B cell (primary cell): ENCODE data around the gene MGAT4C. TPM values are rescaled to one million over a fixed set of nuclear protein-coding genes. Genes with fewer than 3 reads are reported as not detected.

Experiments
- ATAC-seq: fragments of 200-7000 bp; cut with Tn5 transposase; one replicate; pipeline ENCODE4 v1.10.0; 2021; ENCODE audit warnings: low read depth, mild to moderate bottlenecking, moderate number of reproducible peaks, moderate library complexity
- CTCF ChIA-PET: fragments of 350-600 bp; sonication (Branson Sonifier 250); formaldehyde crosslinking; loops from one replicate; lab custom pipeline; 2021; ENCODE audit warnings: antibody characterized with exemption, inconsistent platforms; lab: Charles Lee
- POLR2A ChIA-PET: fragments of 350-600 bp; sonication (Branson Sonifier 250); formaldehyde crosslinking; loops from one replicate; lab custom pipeline; 2021; ENCODE audit warnings: antibody characterized with exemption; lab: Charles Lee
- DNase-seq: peaks from one replicate; pipeline ENCODE4 v3.0.0; 2013
- H2AFZ ChIP-seq: 2 replicates; pipeline ENCODE4 v1.6.1; 2012; ENCODE audit warnings: mild to moderate bottlenecking, low read depth, low read length; ENCODE audit not compliant: insufficient read depth, poor library complexity, severe bottlenecking
- H3K27ac ChIP-seq, 2 donors: 1 replicate in 1 of 2; 2 replicates in 1 of 2; pipeline ENCODE4 v1.5.1; 2012 to 2013; ENCODE audit warnings: low read length in 2 of 2, mild to moderate bottlenecking in 2 of 2, moderate library complexity in 1 of 2
- H3K27me3 ChIP-seq, 4 experiments: fragments of 200-600 bp in 1 of 4; sonication (generic) in 1 of 4; replicated peaks in 1 of 4; 1 replicate in 2 of 4; 2 replicates in 2 of 4; pipeline versions ENCODE4 v1.6.1 to v1.7.0; 2013 to 2016; ENCODE audit warnings: low read length in 3 of 4, mild to moderate bottlenecking in 2 of 4, mixed read lengths in 1 of 4, moderate library complexity in 1 of 4; ENCODE audit not compliant: insufficient read depth in 4 of 4, control insufficient read depth in 3 of 4; ENCODE audit errors: control extremely low read depth in 1 of 4
- H3K36me3 ChIP-seq, 2 experiments: replicated peaks in 1 of 2; 1 replicate in 1 of 2; 2 replicates in 1 of 2; pipeline versions ENCODE4 v1.6.1 to v1.7.1; 2013; ENCODE audit warnings: low read length in 1 of 2; ENCODE audit not compliant: insufficient read depth in 2 of 2, control insufficient read depth in 1 of 2; ENCODE audit errors: control extremely low read depth in 1 of 2, extremely low read depth in 1 of 2
- H3K4me1 ChIP-seq, 2 donors: fragments of 200-600 bp in 1 of 2; sonication (generic) in 1 of 2; 1 replicate in 1 of 2; 2 replicates in 1 of 2; pipeline versions ENCODE4 v1.5.1 to v1.6.1; 2013 to 2017; ENCODE audit warnings: low read length in 2 of 2; ENCODE audit not compliant: control insufficient read depth in 2 of 2, insufficient read depth in 2 of 2
- H3K4me2 ChIP-seq: replicated peaks from 2 replicates; pipeline ENCODE3; 2012; ENCODE audit warnings: mild to moderate bottlenecking, low read depth, low read length; ENCODE audit not compliant: poor library complexity, severe bottlenecking
- H3K4me3 ChIP-seq, 5 experiments: fragments of 200-600 bp in 1 of 5; sonication (generic) in 1 of 5; 1 replicate in 3 of 5; 2 replicates in 2 of 5; pipeline versions ENCODE4 v1.5.1 to v1.7.0; 2011 to 2016; ENCODE audit warnings: low read length in 4 of 5, mild to moderate bottlenecking in 4 of 5, low read depth in 2 of 5, control low read depth in 1 of 5, moderate library complexity in 1 of 5; ENCODE audit not compliant: insufficient read depth in 1 of 5; ENCODE audit errors: control extremely low read depth in 1 of 5, extremely low read depth in 1 of 5
- H3K79me2 ChIP-seq: fragments of 200-600 bp; sonication (generic); one replicate; pipeline ENCODE4 v1.6.0; 2016; ENCODE audit warnings: low read length; ENCODE audit not compliant: control insufficient read depth, insufficient read depth
- H3K9ac ChIP-seq: fragments of 200-600 bp; sonication (generic); 2 replicates; pipeline ENCODE4 v1.6.1; 2017; ENCODE audit warnings: mild to moderate bottlenecking, low read length, moderate library complexity
- H3K9me3 ChIP-seq, 3 donors: one replicate each; pipeline versions ENCODE4 v1.6.1 to v1.7.1; 2013; ENCODE audit warnings: low read length in 2 of 3; ENCODE audit not compliant: control insufficient read depth in 2 of 3, insufficient read depth in 1 of 3; ENCODE audit errors: control extremely low read depth in 1 of 3
- H4K20me1 ChIP-seq: 2 replicates; pipeline ENCODE4 v1.6.0; 2012; ENCODE audit warnings: mild to moderate bottlenecking, low read length; ENCODE audit not compliant: insufficient read depth, control insufficient read depth, poor library complexity, severe bottlenecking
- H3K27ac Mint-ChIP-seq: one replicate; pipeline ENCODE4 v1.8.0; 2021; ENCODE audit warnings: mixed read lengths
- H3K27me3 Mint-ChIP-seq: one replicate; pipeline ENCODE4 v1.8.0; 2021; ENCODE audit warnings: mixed read lengths
- H3K4me1 Mint-ChIP-seq: one replicate; pipeline ENCODE4 v1.8.0; 2021; ENCODE audit warnings: mixed read lengths
- H3K4me3 Mint-ChIP-seq: one replicate; pipeline ENCODE4 v1.8.0; 2021; ENCODE audit warnings: mixed read lengths
- H3K9me3 Mint-ChIP-seq: one replicate; pipeline ENCODE4 v1.8.0; 2022; ENCODE audit warnings: mixed read lengths; ENCODE audit not compliant: insufficient read depth
- EZH2 ChIP-seq: IDR thresholded peaks from 2 replicates; pipeline ENCODE4 v1.6.1; 2012; ENCODE audit warnings: borderline replicate concordance, low read depth, mild to moderate bottlenecking, moderate library complexity, low read length; ENCODE audit not compliant: insufficient read depth, poor library complexity, severe bottlenecking
- WGBS: methylation state at CpG from one replicate; pipeline ENCODE4 v1.1.5; 2013; ENCODE audit warnings: missing lambda C conversion rate; ENCODE audit not compliant: insufficient coverage; 5-methylcytosine and 5-hydroxymethylcytosine counted together
- intact Hi-C: fragments of 100-400 bp; cut with micrococcal nuclease; formaldehyde crosslinking; loops from one replicate; pipeline ENCODE4 v1.10.0; 2022
- polyA plus RNA-seq: library from polyadenylated mRNA; depleted of rRNA; stranded (reverse); fragments of >200 nt; gene quantifications from 2 replicates; pipeline ENCODE4 v1.2.3, GENCODE V29; 2012
- total RNA-seq, 2 donors: library from RNA; stranded (reverse); fragments of 120-200 nt in 1 of 2; gene quantifications; 1 replicate in 1 of 2; 2 replicates in 1 of 2; pipeline versions ENCODE4 v1.2.3 to v1.2.4, GENCODE V29; 2013 to 2022
- TF ChIP-seq, protein P1 (sequence below): fragments of 200-600 bp; IDR thresholded peaks from one replicate; pipeline ENCODE4 v1.8.0; 2022; ENCODE audit warnings: antibody characterized with exemption, mild to moderate bottlenecking

Gene MGAT4C
- total and polyA plus RNA-seq, 2 donors (not counting 1 experiment from before 2014, with no cell fraction given): not detected

DNA sequence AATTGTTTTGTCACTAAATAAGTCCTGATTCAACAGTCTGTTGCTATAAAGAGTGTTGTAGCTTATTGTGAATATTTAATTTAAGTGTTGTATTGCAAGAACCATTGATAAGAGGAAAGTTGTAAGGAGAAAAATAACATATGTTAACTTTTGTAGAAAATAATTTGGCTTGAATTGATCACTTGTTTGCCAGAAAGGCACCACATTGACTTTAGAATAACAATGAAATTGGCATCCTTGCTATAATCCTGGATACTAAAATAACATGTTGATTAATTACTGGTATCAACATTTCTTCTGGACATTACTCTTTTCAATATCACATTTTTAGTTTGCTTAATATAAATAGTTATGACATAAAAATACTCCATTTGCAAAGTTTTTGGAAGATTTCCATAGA, 159.0 kb downstream of the MGAT4C start:
- Mint-ChIP-seq H3K4me1 (no peaks in the 10 kb centered on the region), H3K27me3 (no peaks in the 10 kb centered on the region), H3K9me3 (no peaks in the 10 kb centered on the region), H3K4me3 (no peak overlapping the region), H3K27ac (no peak overlapping the region)
- Histone ChIP-seq H3K36me3 (no peaks in the 10 kb centered on the region), H4K20me1 (no peaks in the 10 kb centered on the region), H3K9ac (no peak overlapping the region), H3K9me3 (no peaks in the 10 kb centered on the region), H3K27ac (no peak overlapping the region), H3K4me2 (no peak overlapping the region), H3K4me3 (no peak overlapping the region), H3K27me3 (no peaks in the 10 kb centered on the region), H3K79me2 (no peaks in the 10 kb centered on the region), H3K4me1 (no peaks in the 10 kb centered on the region), H2AFZ (no peak overlapping the region)
- POLR2A ChIA-PET: no interaction called here
- DNase-seq: no peak
- CTCF ChIA-PET: no interaction called here
- no peak for ATAC-seq
- no peak for TF ChIP-seq EZH2
- TF ChIP-seq, protein P1, sequence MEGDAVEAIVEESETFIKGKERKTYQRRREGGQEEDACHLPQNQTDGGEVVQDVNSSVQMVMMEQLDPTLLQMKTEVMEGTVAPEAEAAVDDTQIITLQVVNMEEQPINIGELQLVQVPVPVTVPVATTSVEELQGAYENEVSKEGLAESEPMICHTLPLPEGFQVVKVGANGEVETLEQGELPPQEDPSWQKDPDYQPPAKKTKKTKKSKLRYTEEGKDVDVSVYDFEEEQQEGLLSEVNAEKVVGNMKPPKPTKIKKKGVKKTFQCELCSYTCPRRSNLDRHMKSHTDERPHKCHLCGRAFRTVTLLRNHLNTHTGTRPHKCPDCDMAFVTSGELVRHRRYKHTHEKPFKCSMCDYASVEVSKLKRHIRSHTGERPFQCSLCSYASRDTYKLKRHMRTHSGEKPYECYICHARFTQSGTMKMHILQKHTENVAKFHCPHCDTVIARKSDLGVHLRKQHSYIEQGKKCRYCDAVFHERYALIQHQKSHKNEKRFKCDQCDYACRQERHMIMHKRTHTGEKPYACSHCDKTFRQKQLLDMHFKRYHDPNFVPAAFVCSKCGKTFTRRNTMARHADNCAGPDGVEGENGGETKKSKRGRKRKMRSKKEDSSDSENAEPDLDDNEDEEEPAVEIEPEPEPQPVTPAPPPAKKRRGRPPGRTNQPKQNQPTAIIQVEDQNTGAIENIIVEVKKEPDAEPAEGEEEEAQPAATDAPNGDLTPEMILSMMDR: no peak
- intact Hi-C loops: no loop called here

DNA sequence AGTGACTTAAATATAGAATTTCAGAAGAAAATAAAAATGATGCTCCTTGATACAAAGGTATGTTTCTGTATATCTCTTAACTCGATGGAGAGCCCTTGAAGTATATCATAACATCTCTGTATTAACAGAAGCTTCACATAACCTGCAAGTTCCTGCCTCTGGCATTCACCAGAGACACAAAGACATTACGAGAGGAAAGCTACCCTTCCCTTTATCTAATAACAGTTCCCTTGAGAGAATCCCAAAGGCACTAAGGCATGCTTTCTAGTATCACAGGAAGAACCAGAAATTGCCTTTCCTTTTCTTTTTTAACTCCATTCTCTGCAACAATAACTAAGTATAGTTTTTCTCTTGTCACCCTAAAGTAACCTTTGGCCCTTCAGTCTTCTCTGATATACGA, 164.5 kb downstream of the MGAT4C start:
- TF ChIP-seq, protein P1: no peak
- Histone ChIP-seq H3K27me3 (no peaks in the 10 kb centered on the region), H3K36me3 (no peaks in the 10 kb centered on the region), H3K9ac (no peak overlapping the region), H3K4me3 (no peak overlapping the region), H3K4me1 (no peaks in the 10 kb centered on the region), H3K4me2 (no peak overlapping the region), H3K27ac (no peak overlapping the region), H2AFZ (no peak overlapping the region), H3K79me2 (no peaks in the 10 kb centered on the region), H4K20me1 (no peaks in the 10 kb centered on the region), H3K9me3 (no peaks in the 10 kb centered on the region)
- no peaks in the 10 kb centered on the region for H3K4me1 Mint-ChIP-seq
- ChIA-PET CTCF (no interaction called here), POLR2A (no interaction called here)
- H3K4me3 Mint-ChIP-seq: no peak overlapping the region
- ATAC-seq: no peak
- WGBS: 30% methylated on average over 2 of the region's 3 CpGs
- no peak overlapping the region for H3K27ac Mint-ChIP-seq
- DNase-seq: no peak
- H3K9me3 Mint-ChIP-seq: no peaks in the 10 kb centered on the region
- intact Hi-C loops: no loop called here
- no peaks in the 10 kb centered on the region for H3K27me3 Mint-ChIP-seq
